ENCODE measurements around the gene MYH6.

MYH6 gene

DNA sequence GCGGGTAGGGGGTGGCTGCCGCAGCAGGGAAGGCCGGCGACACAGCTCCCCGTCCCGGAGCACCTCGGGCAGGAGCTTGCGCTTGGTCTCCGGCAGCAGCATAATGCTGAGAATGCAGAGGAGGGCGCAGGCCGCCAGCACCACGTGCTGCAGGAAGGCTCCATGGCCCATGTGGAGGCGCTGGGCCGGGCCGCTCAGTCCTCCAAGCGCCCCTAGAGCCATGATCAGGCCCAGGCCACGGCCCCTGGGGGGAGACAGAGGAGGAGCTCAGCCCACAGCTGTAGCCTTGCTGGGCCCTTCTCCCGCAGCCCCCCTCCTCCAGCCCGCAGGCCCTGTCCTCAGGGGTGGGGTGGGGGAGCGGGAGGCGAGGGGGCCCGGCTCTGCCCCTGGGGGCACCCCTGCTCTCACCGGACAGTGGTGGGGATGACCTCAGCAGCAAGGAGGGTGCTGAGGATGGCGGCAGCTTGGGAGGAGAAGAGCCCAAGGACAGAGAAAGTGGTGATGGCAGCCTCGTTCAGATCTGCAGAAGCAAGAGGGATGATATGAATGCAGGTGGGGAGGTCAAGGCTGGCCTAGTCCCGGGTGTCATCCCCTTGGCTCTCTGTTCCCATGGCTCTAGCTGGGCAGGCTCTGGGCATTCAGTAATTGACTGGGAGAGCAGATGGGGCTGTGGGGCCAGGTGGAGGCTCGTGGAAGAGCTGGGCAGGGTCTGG is 61.2 kb downstream of the MYH6 start:
- DNase-seq (ENCODE audit: low read depth): no peak
- no peak overlapping the region for H3K4me3 ChIP-seq (ENCODE audit: low read depth, low read length)

DNA sequence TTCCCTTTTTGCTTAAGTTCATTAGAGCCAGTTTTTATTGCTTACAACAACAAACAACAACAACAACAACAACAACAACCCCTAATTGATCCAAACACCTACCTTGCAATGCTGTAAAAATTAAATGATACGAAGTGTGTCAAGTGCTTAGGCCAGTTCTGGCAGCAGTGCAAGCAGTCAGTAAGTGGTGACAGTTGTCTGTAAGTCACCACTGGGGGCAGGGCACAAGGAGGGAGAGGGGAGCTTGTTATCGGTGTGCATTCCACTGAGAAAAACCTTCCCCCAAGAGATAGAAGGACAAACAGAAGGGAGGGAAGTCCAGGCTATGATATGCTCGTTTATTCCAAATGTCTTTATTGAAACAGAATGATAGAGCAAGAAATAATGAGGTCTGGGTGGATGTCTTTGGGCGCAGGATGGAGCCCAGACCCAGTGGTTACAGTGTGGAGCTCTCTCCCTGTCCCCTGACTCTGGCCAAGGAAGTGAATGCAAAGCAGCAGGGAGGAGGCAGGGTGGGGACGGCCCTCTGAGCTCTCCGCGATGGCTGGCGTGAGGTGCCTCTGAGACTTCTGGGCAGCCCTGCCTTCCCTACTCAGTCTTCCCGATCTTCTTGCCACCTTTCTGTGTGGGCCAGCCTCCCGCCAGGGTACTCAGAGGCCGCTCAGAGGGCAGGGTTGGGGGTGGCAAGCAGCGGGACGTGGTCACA is 61.9 kb downstream of the MYH6 start:
- DNase-seq (ENCODE audit: low read depth): no peak
- no peak overlapping the region for H3K4me3 ChIP-seq (ENCODE audit: low read depth, low read length)
- TF ChIP-seq, protein P1, sequence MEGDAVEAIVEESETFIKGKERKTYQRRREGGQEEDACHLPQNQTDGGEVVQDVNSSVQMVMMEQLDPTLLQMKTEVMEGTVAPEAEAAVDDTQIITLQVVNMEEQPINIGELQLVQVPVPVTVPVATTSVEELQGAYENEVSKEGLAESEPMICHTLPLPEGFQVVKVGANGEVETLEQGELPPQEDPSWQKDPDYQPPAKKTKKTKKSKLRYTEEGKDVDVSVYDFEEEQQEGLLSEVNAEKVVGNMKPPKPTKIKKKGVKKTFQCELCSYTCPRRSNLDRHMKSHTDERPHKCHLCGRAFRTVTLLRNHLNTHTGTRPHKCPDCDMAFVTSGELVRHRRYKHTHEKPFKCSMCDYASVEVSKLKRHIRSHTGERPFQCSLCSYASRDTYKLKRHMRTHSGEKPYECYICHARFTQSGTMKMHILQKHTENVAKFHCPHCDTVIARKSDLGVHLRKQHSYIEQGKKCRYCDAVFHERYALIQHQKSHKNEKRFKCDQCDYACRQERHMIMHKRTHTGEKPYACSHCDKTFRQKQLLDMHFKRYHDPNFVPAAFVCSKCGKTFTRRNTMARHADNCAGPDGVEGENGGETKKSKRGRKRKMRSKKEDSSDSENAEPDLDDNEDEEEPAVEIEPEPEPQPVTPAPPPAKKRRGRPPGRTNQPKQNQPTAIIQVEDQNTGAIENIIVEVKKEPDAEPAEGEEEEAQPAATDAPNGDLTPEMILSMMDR (IDR thresholded peaks at IDR 0.05; ENCODE audit: insufficient read depth, low read depth, low read length, missing control alignments): peak; percentile 7

More for the DNA sequence above, 61.2 kb downstream of the MYH6 start:
- TF ChIP-seq, protein P1 (IDR thresholded peaks at IDR 0.05; ENCODE audit: insufficient read depth, low read depth, low read length, missing control alignments): no peak

DNA sequence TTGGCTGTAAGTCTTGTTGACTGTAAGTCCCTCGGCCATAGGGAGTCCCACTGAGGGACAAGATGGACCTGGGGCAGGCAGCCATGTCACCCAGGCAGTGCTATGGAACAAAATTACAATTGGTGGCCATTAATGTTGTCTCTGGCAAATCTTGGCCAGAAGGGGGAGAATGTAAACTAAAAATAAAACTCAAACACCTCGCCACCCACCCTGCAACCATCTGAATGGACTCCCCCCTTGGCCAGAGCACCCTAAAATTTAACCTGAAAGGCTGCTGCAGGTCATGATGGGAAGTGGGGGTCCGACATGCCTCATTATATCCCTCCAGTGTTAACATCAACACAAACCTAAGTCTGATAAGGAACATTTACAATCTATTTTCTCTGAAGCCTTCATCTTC is 63.6 kb downstream of the MYH6 start:
- TF ChIP-seq, protein P1 (IDR thresholded peaks at IDR 0.05; ENCODE audit: insufficient read depth, low read depth, low read length, missing control alignments): no peak
- DNase-seq (ENCODE audit: low read depth): no peak
- H3K4me3 ChIP-seq (ENCODE audit: low read depth, low read length): no peak overlapping the region

DNA sequence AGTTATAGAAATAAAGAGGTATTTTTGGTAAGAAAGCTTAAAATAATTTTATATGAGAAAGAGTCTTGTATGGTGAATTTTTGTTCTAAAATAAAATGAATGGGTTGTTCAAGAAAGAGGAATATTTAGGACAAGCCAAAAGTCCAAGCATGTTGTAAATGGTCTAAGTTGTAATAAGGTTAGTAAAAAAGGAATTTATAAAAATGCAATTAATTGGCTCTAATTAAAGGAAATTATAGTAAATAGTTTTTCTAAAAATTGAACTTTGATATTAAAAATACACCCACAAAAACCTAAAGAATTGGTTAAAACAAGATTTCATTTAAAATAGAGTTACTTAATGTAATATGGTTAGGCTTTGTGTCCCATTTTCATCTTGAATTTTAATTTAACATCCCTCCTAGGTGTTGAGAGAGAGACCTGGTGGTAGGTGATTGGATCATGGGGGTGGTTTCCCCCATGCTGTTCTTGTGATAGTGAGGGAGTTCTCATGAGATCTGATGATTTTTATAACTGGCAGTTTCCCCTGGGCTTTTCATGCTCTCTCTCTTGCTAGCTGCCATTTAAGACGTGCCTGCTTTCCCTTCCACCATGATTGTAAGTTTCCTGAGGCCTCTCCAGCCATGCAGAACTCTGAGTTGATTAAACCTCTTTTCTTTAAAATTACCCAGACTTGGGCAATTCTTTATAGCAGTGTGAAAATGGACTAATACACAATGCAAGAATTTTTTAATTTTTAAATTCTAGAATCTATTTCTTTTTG is 68.4 kb downstream of the MYH6 start:
- no peak overlapping the region for H3K4me3 ChIP-seq (ENCODE audit: low read depth, low read length)
- TF ChIP-seq, protein P1 (IDR thresholded peaks at IDR 0.05; ENCODE audit: insufficient read depth, low read depth, low read length, missing control alignments): no peak
- DNase-seq (ENCODE audit: low read depth): no peak

DNA sequence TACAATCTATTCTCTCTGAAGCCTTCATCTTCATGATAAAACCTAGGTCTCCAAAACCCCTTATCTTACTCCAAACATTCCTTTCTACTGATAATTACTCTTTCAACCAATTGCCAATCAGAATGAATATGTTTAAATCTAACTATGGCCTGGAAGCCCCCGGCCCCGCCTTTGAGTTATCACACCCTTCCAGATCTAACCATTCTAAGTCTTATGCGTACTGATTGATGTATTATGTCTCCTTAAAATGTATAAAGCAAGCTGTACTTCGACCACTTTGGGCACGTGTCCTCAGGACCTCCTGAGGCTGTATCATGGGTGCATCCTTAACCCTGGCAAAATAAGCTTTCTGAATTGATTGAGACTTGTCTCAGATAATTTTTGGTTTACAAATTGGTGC is 72.5 kb downstream of the MYH6 start:
- no peak overlapping the region for H3K4me3 ChIP-seq (ENCODE audit: low read depth, low read length)
- TF ChIP-seq, protein P1 (IDR thresholded peaks at IDR 0.05; ENCODE audit: insufficient read depth, low read depth, low read length, missing control alignments): no peak
- DNase-seq (ENCODE audit: low read depth): no peak
